GM18508 (cell line): ENCODE data around the gene TAS2R20.

Source experiments
- ATAC-seq: cut with Tn5 transposase; IDR thresholded peaks from one replicate; pipeline ENCODE4 v1.9.1; 2021; ENCODE audit warnings: moderate number of reproducible peaks; ENCODE audit not compliant: insufficient read depth, unreplicated experiment

Gene TAS2R20

GRCh38 chr12:10960211-10960610 lies 37.9 kb downstream of the TAS2R20 start:
- no peak for ATAC-seq

- ATAC-seq = no peak
Observed at GRCh38 chr12:10959804-10960203, 38.3 kb downstream of the TAS2R20 start.

- ATAC-seq = no peak
Observed at GRCh38 chr12:10957741-10958140, 40.4 kb downstream of the TAS2R20 start.

GRCh38 chr12:10956085-10956484 lies 42.0 kb downstream of the TAS2R20 start:
- ATAC-seq = no peak

- ATAC-seq = no peak
Observed at GRCh38 chr12:10952645-10953044, 45.5 kb downstream of the TAS2R20 start.
